Esophagus squamous epithelium (tissue), 5 donors: ENCODE measurements around the gene ORM1. TPM values are rescaled to one million over a fixed set of nuclear protein-coding genes. Genes with fewer than 3 reads are reported as not detected.

Experiments
- DNase-seq: peaks from one replicate; lab custom pipeline; 2025; lab: John Stamatoyannopoulos, UW
- H3K27ac ChIP-seq, 4 donors: fragments of 200-600 bp; sonication (generic); one replicate each; pipeline ENCODE4 v1.5.1; 2016 to 2019; ENCODE audit warnings: mild to moderate bottlenecking in 1 of 4
- H3K27me3 ChIP-seq, 4 donors: fragments of 200-600 bp; sonication (generic); 1 replicate in 3 of 4; 2 replicates in 1 of 4; pipeline versions ENCODE4 v1.5.1 to v1.6.0; 2017 to 2021; ENCODE audit warnings: antibody characterized with exemption in 1 of 4
- H3K36me3 ChIP-seq, 3 donors: fragments of 200-600 bp; sonication (generic); one replicate each; pipeline ENCODE4 v1.5.1; 2016 to 2019
- H3K4me1 ChIP-seq, 3 donors: fragments of 200-600 bp; sonication (generic); one replicate each; pipeline ENCODE4 v1.5.1; 2017 to 2019
- H3K4me3 ChIP-seq, 4 donors: fragments of 200-600 bp; sonication (generic); 1 replicate in 3 of 4; 2 replicates in 1 of 4; pipeline ENCODE4 v1.5.1; 2016 to 2019; ENCODE audit warnings: mild to moderate bottlenecking in 2 of 4, moderate library complexity in 1 of 4
- H3K9me3 ChIP-seq, 3 donors: fragments of 200-600 bp; sonication (generic); one replicate each; pipeline ENCODE4 v1.5.1; 2016 to 2019
- CTCF ChIP-seq, 6 experiments: fragments of 450-650 bp in 4 of 6; fragments of 200-600 bp in 2 of 6; sonication (generic) in 2 of 6; IDR thresholded peaks; one replicate each; pipeline ENCODE4 v1.5.1; 2016 to 2019; ENCODE audit warnings: antibody characterized with exemption in 6 of 6, mild to moderate bottlenecking in 4 of 6, moderate library complexity in 4 of 6
- POLR2A ChIP-seq, 4 donors: fragments of 450-650 bp; IDR thresholded peaks; one replicate each; pipeline ENCODE4 v1.6.1; 2017; ENCODE audit warnings: antibody characterized with exemption in 4 of 4, mild to moderate bottlenecking in 4 of 4, moderate library complexity in 3 of 4
- WGBS, 2 donors: methylation state at CpG; one replicate each; pipeline ENCODE4 v1.1.5; 2018; 5-methylcytosine and 5-hydroxymethylcytosine counted together
- intact Hi-C: fragments of 100-400 bp; cut with DNase I; formaldehyde crosslinking; loops from one replicate; pipeline ENCODE4 v1.15.0; 2022
- total RNA-seq, 4 donors: library from RNA; depleted of rRNA; stranded (reverse); fragments of >200 nt; gene quantifications; one replicate each; pipeline ENCODE4 v1.1.0, GENCODE V29; 2016
- donor health status: DM: yes; HTN: yes; CAD: no.

Gene ORM1
- total RNA-seq, 4 donors from 2014 or later, result 0.41 TPM; not detected in 3

- WGBS, 2 donors, result 85 to 86% methylated on average over 2 of the region's 2 CpGs
- TF ChIP-seq POLR2A (IDR thresholded peaks at IDR 0.05) (no peak), CTCF (IDR thresholded peaks at IDR 0.05) (no peak)
- Histone ChIP-seq H3K36me3 (peaks cover 9 to 78% (median 9%) of the 10 kb centered on the region in 3 donors), H3K9me3 (no peaks in the 10 kb centered on the region), H3K4me1 (peaks cover 0 to 54% (median 4%) of the 10 kb centered on the region in 3 donors), H3K27me3 (no peaks in the 10 kb centered on the region), H3K4me3 (no peak overlapping the region), H3K27ac (peak overlapping the region in 2 of 4 donors; percentile 56 to 69)
- DNase-seq, result no peak
- intact Hi-C loops, result no loop called here
Observed at GRCh38 chr9:114365194-114365593, 42.3 kb downstream of the ORM1 start.

GRCh38 chr9:114366334-114367128, 43.6 kb downstream of the ORM1 start:
- Histone ChIP-seq H3K27ac (peak overlapping the region; percentile 39 to 71 (median 62)), H3K36me3 (peaks cover 0 to 73% (median 2%) of the 10 kb centered on the region in 3 donors), H3K27me3 (no peaks in the 10 kb centered on the region), H3K4me3 (no peak overlapping the region), H3K4me1 (peaks cover 0 to 68% (median 9%) of the 10 kb centered on the region in 3 donors), H3K9me3 (no peaks in the 10 kb centered on the region)
- WGBS, 2 donors, result 46 to 49% methylated on average over 10 of the region's 10 CpGs
- TF ChIP-seq CTCF (IDR thresholded peaks at IDR 0.05) (no peak), POLR2A (IDR thresholded peaks at IDR 0.05) (peak in 1 of 4 donors; percentile 26)
- no peak for DNase-seq
- intact Hi-C loops, result no loop called here

- Histone ChIP-seq H3K4me1 (peaks cover 3 to 76% (median 15%) of the 10 kb centered on the region in 3 donors), H3K27me3 (no peaks in the 10 kb centered on the region), H3K27ac (peak overlapping the region; percentile 39 to 76 (median 62)), H3K9me3 (no peaks in the 10 kb centered on the region), H3K36me3 (peaks cover 0 to 70% (median 0%) of the 10 kb centered on the region in 3 donors), H3K4me3 (no peak overlapping the region)
- 50 to 80% methylated on average over 2 of the region's 6 CpGs for WGBS, 2 donors
- intact Hi-C loops, result no loop called here
- TF ChIP-seq CTCF (IDR thresholded peaks at IDR 0.05), result no peak
- TF ChIP-seq POLR2A (IDR thresholded peaks at IDR 0.05), result no peak
- no peak for DNase-seq
Observed at GRCh38 chr9:114367366-114367765, 44.5 kb downstream of the ORM1 start.

GRCh38 chr9:114367772-114368569, 45.1 kb downstream of the ORM1 start:
- no peak for DNase-seq
- Histone ChIP-seq H3K27me3 (no peaks in the 10 kb centered on the region), H3K4me3 (no peak overlapping the region), H3K9me3 (no peaks in the 10 kb centered on the region), H3K4me1 (peaks cover 5 to 82% (median 20%) of the 10 kb centered on the region in 3 donors), H3K27ac (peak overlapping the region; percentile 39 to 76 (median 62)), H3K36me3 (peaks cover 0 to 68% (median 0%) of the 10 kb centered on the region in 3 donors)
- WGBS, 2 donors, result 74 to 100% methylated on average over 4 to 5 of the region's 14 CpGs
- TF ChIP-seq POLR2A (IDR thresholded peaks at IDR 0.05) (no peak), CTCF (IDR thresholded peaks at IDR 0.05) (no peak)
- intact Hi-C loops, result no loop called here
